Measurements from ENCODE around the gene HNRNPL.
A peak's percentile ranks its signal among the peaks of the same experiment; 100 is the strongest.
"Not testable (repeated sequence)": the region's sequence is repeated elsewhere in the genome, so short reads cannot be mapped to it uniquely, and the experiment has no call there.

The HNRNPL gene

DNA sequence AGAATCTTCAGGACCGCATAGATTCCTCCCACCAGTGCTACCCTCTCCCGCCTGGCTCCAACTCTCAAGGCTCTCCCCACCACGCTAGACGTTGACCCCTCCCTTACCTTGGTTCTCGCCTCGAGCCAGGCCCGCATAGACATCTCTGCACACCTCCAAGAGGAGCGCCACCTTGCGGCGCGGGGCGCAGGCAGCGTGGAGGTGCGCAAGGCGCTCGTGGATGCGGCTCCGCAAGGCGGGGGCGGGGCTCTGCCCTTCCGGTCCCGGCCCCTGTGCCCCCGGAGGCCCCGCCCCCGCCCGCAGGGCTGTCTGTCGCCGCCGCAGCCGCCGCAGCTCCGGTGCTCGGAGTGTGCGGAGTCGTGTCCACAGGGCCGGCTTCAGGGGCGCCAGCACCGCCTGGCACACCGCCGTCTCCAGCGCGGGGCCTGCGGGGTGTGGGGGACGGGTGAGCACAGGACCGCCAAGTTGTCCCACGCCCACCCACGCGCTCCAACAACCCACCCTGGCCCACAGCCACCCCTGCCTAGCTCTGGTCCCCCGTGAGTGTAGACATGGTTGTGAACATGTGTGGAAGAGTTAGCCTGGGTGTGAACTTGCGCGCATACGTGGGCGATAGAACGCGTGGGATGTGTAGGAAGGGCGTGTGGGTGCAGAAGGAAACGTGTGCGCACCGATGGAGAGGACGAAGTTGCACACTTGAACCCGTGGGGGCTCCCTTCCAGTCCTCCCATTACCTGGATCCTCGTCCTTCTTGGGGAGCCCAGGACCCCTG, 20.2 kb upstream of the HNRNPL start:
- DNase-seq (ENCODE audit: low read depth), result peak; percentile 76

- no peak for DNase-seq (ENCODE audit: low read depth)
Observed at GRCh38 chr19:38869160-38869835, 19.5 kb upstream of the HNRNPL start.

DNA sequence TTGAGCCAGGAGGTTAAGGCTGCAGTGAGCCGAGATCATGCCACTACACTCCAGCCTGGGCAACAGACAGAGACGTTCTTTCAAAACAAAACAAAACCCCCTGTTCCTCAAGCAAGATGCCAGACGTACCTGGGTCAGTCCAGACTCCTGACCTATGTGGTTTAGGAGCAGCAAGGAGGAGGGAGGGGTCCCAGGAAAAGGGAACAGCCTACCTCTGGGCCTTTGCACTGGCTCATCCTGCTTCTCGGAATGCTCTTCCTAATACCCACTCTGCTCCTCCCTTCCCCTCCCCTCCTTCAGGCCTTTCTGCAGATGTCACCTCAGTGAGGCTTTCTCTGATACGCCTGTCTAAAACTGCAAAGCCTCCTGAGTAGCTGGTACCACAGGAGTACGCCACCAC, 18.8 kb upstream of the HNRNPL start:
- no peak for DNase-seq (ENCODE audit: low read depth)

- DNase-seq (ENCODE audit: low read depth), result no peak
Observed at GRCh38 chr19:38867171-38867780, 17.5 kb upstream of the HNRNPL start.

DNA sequence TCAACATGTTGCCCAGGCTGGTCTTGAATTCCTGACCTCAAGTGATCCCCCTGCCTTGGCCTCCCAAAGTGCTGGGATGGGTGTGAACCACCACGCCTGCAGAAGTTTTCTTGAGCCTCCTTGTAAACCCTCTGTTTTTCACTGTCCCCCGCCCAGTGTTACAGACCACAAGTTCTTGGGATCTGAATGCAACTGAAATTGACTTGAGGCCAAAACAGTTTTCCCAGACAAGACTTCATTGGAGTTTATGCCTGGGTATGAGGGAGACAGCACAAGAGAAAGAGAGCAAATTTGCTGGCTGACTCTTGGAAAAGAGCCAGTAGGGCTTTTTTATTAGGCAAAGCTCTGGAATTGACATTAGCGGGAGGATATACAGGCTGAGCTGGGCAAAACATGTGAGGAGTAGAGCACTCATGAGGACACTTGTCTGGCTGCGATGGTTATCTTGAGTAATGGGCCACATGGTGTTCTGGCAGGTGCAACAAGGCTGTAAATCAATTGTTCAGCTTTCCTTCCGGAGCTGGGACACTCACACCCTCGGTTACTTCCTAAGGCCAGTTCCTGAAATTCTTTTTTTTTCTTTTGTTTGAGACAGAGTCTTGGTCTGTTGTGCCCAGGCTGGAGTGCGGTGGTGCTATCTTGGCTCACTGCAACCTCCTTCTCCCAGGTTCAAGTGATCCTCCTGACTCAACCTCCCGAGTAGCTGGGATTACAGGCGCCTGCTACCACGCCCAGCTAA, 12.7 kb upstream of the HNRNPL start:
- DNase-seq (ENCODE audit: low read depth), result peak; percentile 77

DNA sequence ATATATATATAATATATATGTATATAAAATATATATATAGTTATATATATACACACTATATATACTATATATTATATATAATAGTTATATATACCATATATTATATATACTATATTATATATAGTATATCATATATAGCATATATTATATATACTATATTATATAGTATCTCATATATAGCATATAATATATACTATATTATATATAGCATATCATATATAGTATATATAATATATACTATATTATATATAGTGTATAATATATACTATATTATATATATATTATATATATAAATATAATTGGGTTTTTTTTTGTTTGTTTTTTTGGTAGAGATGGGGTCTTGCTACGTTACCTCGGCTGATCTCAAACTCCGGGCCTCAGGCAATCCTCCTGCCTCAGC, 11.6 kb upstream of the HNRNPL start:
- DNase-seq (ENCODE audit: low read depth), result no peak

GRCh38 chr19:38859631-38860204, 9.9 kb upstream of the HNRNPL start:
- DNase-seq (ENCODE audit: low read depth), result not testable (repeated sequence)

- DNase-seq (ENCODE audit: low read depth), result no peak
Observed at GRCh38 chr19:38856813-38857212, 7.0 kb upstream of the HNRNPL start.

DNA sequence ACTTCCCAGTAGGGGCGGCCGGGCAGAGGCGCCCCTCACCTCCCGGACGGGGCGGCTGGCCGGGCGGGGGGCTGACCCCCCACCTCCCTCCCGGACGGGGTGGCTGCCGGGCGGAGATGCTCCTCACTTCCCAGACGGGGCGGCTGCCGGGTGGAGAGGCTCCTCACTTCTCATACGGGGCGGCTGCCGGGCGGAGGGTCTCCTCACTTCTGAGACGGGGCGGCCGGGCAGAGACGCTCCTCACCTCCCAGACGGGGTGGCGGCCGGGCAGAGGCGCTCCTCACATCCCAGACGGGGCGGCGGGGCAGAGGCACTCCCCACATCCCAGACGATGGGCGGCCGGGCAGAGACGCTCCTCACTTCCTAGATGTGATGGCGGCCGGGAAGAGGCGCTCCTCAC, 6.0 kb upstream of the HNRNPL start:
- DNase-seq (ENCODE audit: low read depth), result not testable (repeated sequence)

GRCh38 chr19:38854961-38855360, 5.2 kb upstream of the HNRNPL start:
- not testable (repeated sequence) for DNase-seq (ENCODE audit: low read depth)

DNA sequence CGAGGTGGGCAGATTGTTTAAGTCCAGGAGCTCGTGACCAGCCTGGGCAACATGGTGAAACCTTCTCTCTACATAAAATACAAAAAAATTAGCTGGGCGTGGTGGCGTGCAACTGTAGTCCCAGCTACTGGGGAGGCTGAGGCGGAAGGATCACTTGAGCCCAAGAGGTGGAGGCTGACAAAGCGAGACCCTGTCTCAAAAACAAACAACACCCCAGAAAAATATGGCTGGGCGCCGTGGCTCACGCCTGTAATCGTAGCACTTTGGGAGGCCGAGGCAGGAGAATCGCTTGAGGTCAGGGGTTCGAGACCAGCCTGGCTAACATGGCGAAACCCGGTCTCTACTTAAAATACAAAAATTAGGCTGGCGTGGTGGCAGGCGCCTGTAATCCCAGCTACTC, 3.4 kb upstream of the HNRNPL start:
- DNase-seq (ENCODE audit: low read depth), result no peak

GRCh38 chr19:38852231-38853044, 2.7 kb upstream of the HNRNPL start:
- peak; percentile 87 for DNase-seq (ENCODE audit: low read depth)

GRCh38 chr19:38851622-38852230, 1.9 kb upstream of the HNRNPL start:
- DNase-seq (ENCODE audit: low read depth), result peak; percentile 93

DNA sequence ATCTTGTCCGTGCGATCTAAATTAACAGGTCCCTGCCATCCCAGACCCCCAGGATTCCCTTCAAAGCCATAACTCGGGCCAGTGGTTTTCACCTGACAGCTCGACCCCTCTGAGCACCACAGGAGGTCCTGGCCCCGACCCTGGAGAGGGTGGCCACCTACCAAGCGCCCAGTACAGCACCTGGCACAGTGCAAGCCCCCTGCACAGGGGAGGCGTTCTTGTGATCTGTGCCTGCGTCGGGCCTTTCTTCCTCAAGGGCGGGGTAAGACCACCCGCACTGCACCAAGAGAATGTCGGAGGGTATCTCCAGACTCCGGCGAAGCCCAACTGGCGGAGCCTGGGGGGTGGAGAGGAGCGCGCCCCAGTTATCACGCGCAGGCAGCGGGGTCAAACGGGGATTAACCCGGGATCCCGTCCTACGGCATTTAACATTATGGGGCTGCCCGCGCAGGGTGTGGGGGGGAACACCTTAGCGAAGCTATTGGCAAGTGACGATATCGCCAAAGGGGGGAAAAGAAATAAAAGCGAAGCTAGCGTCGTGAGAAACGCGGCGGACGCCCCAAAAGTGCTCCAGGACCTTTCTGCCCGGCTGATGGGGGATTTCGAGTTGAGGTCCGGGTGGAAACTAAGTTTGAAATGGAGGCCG, 1.3 kb upstream of the HNRNPL start:
- no peak for DNase-seq (ENCODE audit: low read depth)

DNA sequence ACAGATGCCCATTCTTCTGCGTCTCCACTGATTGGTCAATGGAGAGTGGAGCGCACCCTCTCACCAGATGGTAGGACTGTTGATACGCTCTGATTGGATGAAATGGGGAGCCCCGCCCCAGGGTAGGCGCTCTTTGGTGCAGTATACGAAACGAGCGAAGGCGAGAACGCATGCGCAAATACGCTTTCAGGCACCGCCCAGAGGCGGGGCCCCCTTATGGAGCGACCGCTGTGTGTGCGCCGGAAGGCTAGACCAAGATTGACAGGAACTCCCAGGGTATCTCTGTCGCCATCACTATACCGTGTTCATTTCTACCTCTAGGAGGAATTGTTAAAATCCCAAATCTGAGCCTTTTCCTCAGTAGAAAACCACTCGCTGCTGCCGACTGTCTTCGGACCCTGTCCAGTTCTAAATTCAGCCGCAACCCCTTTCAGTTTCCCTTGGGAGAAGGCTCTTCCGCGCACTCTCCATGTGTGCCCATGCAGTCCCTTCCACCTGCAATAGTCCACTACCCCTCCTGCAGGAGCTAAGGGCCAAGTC, 720 bp upstream of the HNRNPL start:
- no peak for DNase-seq (ENCODE audit: low read depth)

DNA sequence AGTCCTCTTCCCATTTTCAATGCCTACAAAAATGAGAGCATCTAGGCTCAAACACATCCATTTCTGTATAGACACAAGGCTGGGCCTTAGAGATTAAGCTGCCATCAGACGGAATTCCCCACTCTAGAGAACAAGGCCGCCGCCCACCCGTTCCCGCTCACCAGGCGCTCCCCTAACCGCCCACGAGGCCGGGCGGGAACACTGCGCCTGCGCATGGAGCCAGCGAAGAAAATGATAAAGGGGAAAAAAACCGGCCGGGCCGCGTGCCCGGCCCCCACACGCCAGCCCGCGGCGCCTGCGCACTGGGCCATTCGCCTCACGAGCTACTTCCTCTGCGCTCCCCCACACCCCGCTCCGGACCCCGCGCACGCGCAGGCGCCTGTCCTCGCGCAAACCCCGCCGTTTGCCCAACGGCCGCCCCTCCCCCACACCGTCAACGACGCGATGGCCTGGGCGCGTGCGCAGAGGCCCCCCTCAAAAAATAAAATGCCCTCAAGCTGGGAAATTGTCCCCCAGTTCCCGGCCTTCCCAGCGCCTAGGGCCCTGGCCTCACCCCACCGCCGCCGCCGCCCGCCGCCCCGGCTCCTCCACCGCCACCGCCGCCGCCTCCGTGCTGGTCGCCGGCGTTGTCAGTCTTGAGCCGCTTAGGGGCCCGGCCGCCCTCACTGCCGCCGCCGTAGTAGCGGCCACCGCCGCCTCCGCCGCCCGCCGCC, 483 bp downstream of the HNRNPL start:
- peak; percentile 95 for DNase-seq (ENCODE audit: low read depth)

GRCh38 chr19:38848299-38849146, 1.3 kb downstream of the HNRNPL start:
- no peak for DNase-seq (ENCODE audit: low read depth)

DNA sequence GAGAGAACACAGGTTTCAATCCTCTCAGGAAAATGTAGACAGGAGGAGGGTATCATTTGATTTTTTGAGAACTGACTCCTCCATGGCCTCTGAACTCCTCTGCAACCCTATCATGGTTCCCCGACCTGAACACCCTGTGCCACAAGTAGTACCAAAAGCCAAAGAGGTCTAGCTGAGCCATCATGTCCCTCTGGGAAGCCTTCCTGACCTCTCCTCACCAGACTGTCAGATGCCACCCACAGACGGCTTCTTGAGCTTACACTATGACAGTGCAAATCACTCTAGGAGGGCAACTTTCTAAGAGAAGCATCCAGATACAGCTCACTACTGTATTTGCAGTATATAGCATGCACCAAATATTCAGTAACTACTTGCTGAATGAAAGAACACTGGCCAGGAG, 3.7 kb downstream of the HNRNPL start:
- DNase-seq (ENCODE audit: low read depth), result no peak
